GM23338 (cell line): ENCODE measurements around the gene C3orf49. TPM values are rescaled to one million over a fixed set of nuclear protein-coding genes. Genes with fewer than 3 reads are reported as not detected.

Experiments
- ATAC-seq: fragments of 200-7000 bp; cut with Tn5 transposase; 3 replicates; pipeline ENCODE4 v1.9.1; 2020
- DNase-seq: peaks from one replicate; pipeline ENCODE4 v3.0.0-alpha.2; 2015; ENCODE audit warnings: low spot score
- H2AFZ ChIP-seq: fragments of 200-600 bp; sonication (generic); 2 replicates; pipeline ENCODE4 v1.8.0; 2016; ENCODE audit warnings: antibody characterized with exemption, mild to moderate bottlenecking, moderate library complexity
- H3F3A ChIP-seq: fragments of 200-600 bp; sonication (generic); replicated peaks from 2 replicates; pipeline ENCODE4 v1.8.0; 2017; ENCODE audit warnings: antibody characterized with exemption, mixed run types, low read depth
- H3K27ac ChIP-seq: fragments of 200-600 bp; sonication (generic); 2 replicates; pipeline ENCODE4 v1.6.1; 2016; ENCODE audit warnings: low read depth
- H3K27me3 ChIP-seq: fragments of 200-600 bp; sonication (generic); 2 replicates; pipeline ENCODE4 v1.8.0; 2016; ENCODE audit warnings: mild to moderate bottlenecking, mixed run types, moderate library complexity; ENCODE audit not compliant: insufficient read depth
- H3K36me3 ChIP-seq: fragments of 200-600 bp; sonication (generic); 2 replicates; pipeline ENCODE4 v1.8.0; 2016; ENCODE audit warnings: mild to moderate bottlenecking; ENCODE audit not compliant: insufficient read depth
- H3K4me1 ChIP-seq: fragments of 200-600 bp; sonication (generic); 2 replicates; pipeline ENCODE4 v1.8.0; 2016; ENCODE audit warnings: mild to moderate bottlenecking, moderate library complexity; ENCODE audit not compliant: insufficient read depth
- H3K4me2 ChIP-seq: fragments of 200-600 bp; sonication (generic); 2 replicates; pipeline ENCODE4 v1.7.1; 2017; ENCODE audit warnings: mixed run types
- H3K4me3 ChIP-seq: fragments of 200-600 bp; sonication (generic); 2 replicates; pipeline ENCODE4 v1.6.1; 2016; ENCODE audit warnings: mixed run types
- H3K79me2 ChIP-seq: fragments of 200-600 bp; sonication (generic); replicated peaks from 2 replicates; pipeline ENCODE4 v1.8.0; 2017; ENCODE audit warnings: mild to moderate bottlenecking; ENCODE audit not compliant: insufficient read depth
- H3K9me2 ChIP-seq: fragments of 200-600 bp; sonication (generic); 2 replicates; pipeline ENCODE4 v1.8.0; 2017; ENCODE audit not compliant: insufficient read depth
- H4K20me1 ChIP-seq: fragments of 200-600 bp; sonication (generic); replicated peaks from 2 replicates; pipeline ENCODE4 v1.8.0; 2017; ENCODE audit warnings: mild to moderate bottlenecking; ENCODE audit not compliant: insufficient read depth
- H3K27ac Mint-ChIP-seq: 2 replicates; pipeline ENCODE4 v1.8.0; 2020; ENCODE audit warnings: inconsistent platforms, mild to moderate bottlenecking, moderate library complexity, mixed read lengths
- H3K27me3 Mint-ChIP-seq: 3 replicates; pipeline ENCODE4 v1.8.0; 2022; ENCODE audit warnings: low read depth, mild to moderate bottlenecking, moderate library complexity, mixed read lengths, inconsistent platforms; ENCODE audit not compliant: insufficient read depth, poor library complexity
- H3K36me3 Mint-ChIP-seq: 3 replicates; pipeline ENCODE4 v1.8.0; 2021; ENCODE audit warnings: low read depth, mild to moderate bottlenecking, inconsistent platforms, moderate library complexity, mixed read lengths
- H3K4me1 Mint-ChIP-seq: 3 replicates; pipeline ENCODE4 v1.8.0; 2020; ENCODE audit warnings: mild to moderate bottlenecking, inconsistent platforms, mixed read lengths
- H3K4me3 Mint-ChIP-seq: 3 replicates; pipeline ENCODE4 v1.8.0; 2021; ENCODE audit warnings: moderate library complexity, mild to moderate bottlenecking, inconsistent platforms, mixed read lengths
- H3K9me3 Mint-ChIP-seq: 3 replicates; pipeline ENCODE4 v1.8.0; 2020; ENCODE audit warnings: moderate library complexity, mild to moderate bottlenecking, inconsistent platforms, mixed read lengths
- CREB1 ChIP-seq: fragments of 250-450 bp; sonication (Bioruptor Pico); IDR thresholded peaks from 2 replicates; pipeline ENCODE4 v1.5.0; 2020; ENCODE audit warnings: low read depth, mild to moderate bottlenecking, moderate library complexity
- ETS1 ChIP-seq: IDR thresholded peaks from 2 replicates; pipeline ENCODE4 v1.6.1; 2016; ENCODE audit warnings: antibody characterized with exemption
- EZH2 ChIP-seq: fragments of 200-600 bp; sonication (generic); IDR thresholded peaks from one replicate; pipeline ENCODE4 v1.8.0; 2017; ENCODE audit warnings: antibody characterized with exemption, mild to moderate bottlenecking, low read depth; ENCODE audit not compliant: unreplicated experiment
- EZH2phosphoT487 ChIP-seq: fragments of 200-600 bp; sonication (generic); IDR thresholded peaks from one replicate; pipeline ENCODE4 v1.8.1; 2018; ENCODE audit warnings: antibody characterized with exemption; ENCODE audit not compliant: unreplicated experiment
- JUNB ChIP-seq: IDR thresholded peaks from one replicate; pipeline ENCODE4 v1.6.1; 2016; ENCODE audit warnings: antibody characterized with exemption; ENCODE audit not compliant: unreplicated experiment
- NANOG ChIP-seq: IDR thresholded peaks from 2 replicates; pipeline ENCODE4 v1.6.1; 2016; ENCODE audit warnings: antibody characterized with exemption, borderline replicate concordance
- POLR2AphosphoS5 ChIP-seq: IDR thresholded peaks from 2 replicates; pipeline ENCODE4 v1.6.1; 2016; ENCODE audit warnings: antibody characterized with exemption, low read depth
- STAT1 ChIP-seq: IDR thresholded peaks from one replicate; pipeline ENCODE4 v1.6.1; 2016; ENCODE audit warnings: antibody characterized with exemption; ENCODE audit not compliant: unreplicated experiment
- ZNF114 ChIP-seq: fragments of 250-450 bp; sonication (Bioruptor Pico); IDR thresholded peaks from 2 replicates; pipeline ENCODE4 v1.5.0; 2020; ENCODE audit warnings: mild to moderate bottlenecking, moderate library complexity
- ZNF331 ChIP-seq: fragments of 250-450 bp; sonication (Bioruptor Pico); IDR thresholded peaks from 2 replicates; pipeline ENCODE4 v1.5.0; 2020; ENCODE audit warnings: low read depth, mild to moderate bottlenecking, moderate library complexity
- ZNF462 ChIP-seq: fragments of 250-450 bp; sonication (Bioruptor Pico); IDR thresholded peaks from 2 replicates; pipeline ENCODE4 v1.5.0; 2020; ENCODE audit warnings: mild to moderate bottlenecking, moderate library complexity
- polyA plus RNA-seq: library from polyadenylated mRNA; unstranded; fragments of >200 nt; fragmentation: Nextera tagmentation; extraction: Ambion mirVana; gene quantifications from 2 replicates; pipeline ENCODE4 v1.2.1, GENCODE V29; 2016
- total RNA-seq: library from RNA; depleted of rRNA; stranded (reverse); fragments of >200 nt; shearing (Covaris generic); gene quantifications from 2 replicates; pipeline ENCODE4 v1.2.3, GENCODE V29; 2014
- TF ChIP-seq, protein P1 (sequence below), 2 experiments: fragments of 200-600 bp in 1 of 2; sonication (generic) in 1 of 2; conservative IDR thresholded peaks; 2 replicates each; pipeline versions ENCODE4 v1.5.1 to v1.6.1; 2016 to 2017; ENCODE audit warnings: antibody characterized with exemption in 2 of 2, low read depth in 2 of 2, mild to moderate bottlenecking in 2 of 2, moderate library complexity in 1 of 2
- TF ChIP-seq, protein P2 (sequence below): IDR thresholded peaks from one replicate; pipeline ENCODE4 v1.6.1; 2018; ENCODE audit warnings: antibody characterized with exemption; ENCODE audit not compliant: unreplicated experiment

The C3orf49 gene
- total and polyA plus RNA-seq, 2 experiments from 2014 or later: 0.23 TPM; not detected in 1

GRCh38 chr3:63803911-63804310 lies 15.2 kb upstream of the C3orf49 start:
- no peaks in the 10 kb centered on the region for H3K36me3 ChIP-seq
- no peak overlapping the region for H3K4me3 ChIP-seq
- no peak overlapping the region for H3K4me2 ChIP-seq
- H4K20me1 ChIP-seq: no peaks in the 10 kb centered on the region
- no peaks in the 10 kb centered on the region for H3F3A ChIP-seq
- no peaks in the 10 kb centered on the region for H3K4me1 Mint-ChIP-seq
- no peaks in the 10 kb centered on the region for H3K9me3 Mint-ChIP-seq
- ATAC-seq: no peak
- no peak overlapping the region for H2AFZ ChIP-seq
- no peaks in the 10 kb centered on the region for H3K9me2 ChIP-seq
- TF ChIP-seq ZNF114 (CRISPR knock-in tag) (no peak), ZNF462 (CRISPR knock-in tag) (no peak), CREB1 (CRISPR knock-in tag) (no peak), JUNB (no peak), STAT1 (no peak), NANOG (no peak), POLR2AphosphoS5 (no peak), EZH2phosphoT487 (no peak), EZH2 (no peak), ETS1 (no peak), ZNF331 (CRISPR knock-in tag) (no peak)
- TF ChIP-seq, protein P1, sequence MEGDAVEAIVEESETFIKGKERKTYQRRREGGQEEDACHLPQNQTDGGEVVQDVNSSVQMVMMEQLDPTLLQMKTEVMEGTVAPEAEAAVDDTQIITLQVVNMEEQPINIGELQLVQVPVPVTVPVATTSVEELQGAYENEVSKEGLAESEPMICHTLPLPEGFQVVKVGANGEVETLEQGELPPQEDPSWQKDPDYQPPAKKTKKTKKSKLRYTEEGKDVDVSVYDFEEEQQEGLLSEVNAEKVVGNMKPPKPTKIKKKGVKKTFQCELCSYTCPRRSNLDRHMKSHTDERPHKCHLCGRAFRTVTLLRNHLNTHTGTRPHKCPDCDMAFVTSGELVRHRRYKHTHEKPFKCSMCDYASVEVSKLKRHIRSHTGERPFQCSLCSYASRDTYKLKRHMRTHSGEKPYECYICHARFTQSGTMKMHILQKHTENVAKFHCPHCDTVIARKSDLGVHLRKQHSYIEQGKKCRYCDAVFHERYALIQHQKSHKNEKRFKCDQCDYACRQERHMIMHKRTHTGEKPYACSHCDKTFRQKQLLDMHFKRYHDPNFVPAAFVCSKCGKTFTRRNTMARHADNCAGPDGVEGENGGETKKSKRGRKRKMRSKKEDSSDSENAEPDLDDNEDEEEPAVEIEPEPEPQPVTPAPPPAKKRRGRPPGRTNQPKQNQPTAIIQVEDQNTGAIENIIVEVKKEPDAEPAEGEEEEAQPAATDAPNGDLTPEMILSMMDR (conservative IDR thresholded peaks at IDR 0.05; ENCODE audit: low read depth in 2 of 2): no peak
- TF ChIP-seq, protein P2, sequence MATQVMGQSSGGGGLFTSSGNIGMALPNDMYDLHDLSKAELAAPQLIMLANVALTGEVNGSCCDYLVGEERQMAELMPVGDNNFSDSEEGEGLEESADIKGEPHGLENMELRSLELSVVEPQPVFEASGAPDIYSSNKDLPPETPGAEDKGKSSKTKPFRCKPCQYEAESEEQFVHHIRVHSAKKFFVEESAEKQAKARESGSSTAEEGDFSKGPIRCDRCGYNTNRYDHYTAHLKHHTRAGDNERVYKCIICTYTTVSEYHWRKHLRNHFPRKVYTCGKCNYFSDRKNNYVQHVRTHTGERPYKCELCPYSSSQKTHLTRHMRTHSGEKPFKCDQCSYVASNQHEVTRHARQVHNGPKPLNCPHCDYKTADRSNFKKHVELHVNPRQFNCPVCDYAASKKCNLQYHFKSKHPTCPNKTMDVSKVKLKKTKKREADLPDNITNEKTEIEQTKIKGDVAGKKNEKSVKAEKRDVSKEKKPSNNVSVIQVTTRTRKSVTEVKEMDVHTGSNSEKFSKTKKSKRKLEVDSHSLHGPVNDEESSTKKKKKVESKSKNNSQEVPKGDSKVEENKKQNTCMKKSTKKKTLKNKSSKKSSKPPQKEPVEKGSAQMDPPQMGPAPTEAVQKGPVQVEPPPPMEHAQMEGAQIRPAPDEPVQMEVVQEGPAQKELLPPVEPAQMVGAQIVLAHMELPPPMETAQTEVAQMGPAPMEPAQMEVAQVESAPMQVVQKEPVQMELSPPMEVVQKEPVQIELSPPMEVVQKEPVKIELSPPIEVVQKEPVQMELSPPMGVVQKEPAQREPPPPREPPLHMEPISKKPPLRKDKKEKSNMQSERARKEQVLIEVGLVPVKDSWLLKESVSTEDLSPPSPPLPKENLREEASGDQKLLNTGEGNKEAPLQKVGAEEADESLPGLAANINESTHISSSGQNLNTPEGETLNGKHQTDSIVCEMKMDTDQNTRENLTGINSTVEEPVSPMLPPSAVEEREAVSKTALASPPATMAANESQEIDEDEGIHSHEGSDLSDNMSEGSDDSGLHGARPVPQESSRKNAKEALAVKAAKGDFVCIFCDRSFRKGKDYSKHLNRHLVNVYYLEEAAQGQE: no peak
- no peaks in the 10 kb centered on the region for H3K79me2 ChIP-seq
- no peak overlapping the region for H3K4me3 Mint-ChIP-seq
- no peaks in the 10 kb centered on the region for H3K27me3 Mint-ChIP-seq
- H3K4me1 ChIP-seq: no peaks in the 10 kb centered on the region
- no peaks in the 10 kb centered on the region; the same call in 2 of the 3 replicates for H3K36me3 Mint-ChIP-seq
- DNase-seq: no peak
- no peaks in the 10 kb centered on the region for H3K27me3 ChIP-seq
- H3K27ac Mint-ChIP-seq: no peak overlapping the region
- no peak overlapping the region for H3K27ac ChIP-seq
